HG03039 (cell line): ENCODE results near the gene CACNA1G.

Experiments
- ATAC-seq: cut with Tn5 transposase; IDR thresholded peaks from one replicate; pipeline ENCODE4 v1.9.1; 2021; ENCODE audit warnings: mild to moderate bottlenecking, moderate library complexity; ENCODE audit not compliant: unreplicated experiment

CACNA1G gene

DNA sequence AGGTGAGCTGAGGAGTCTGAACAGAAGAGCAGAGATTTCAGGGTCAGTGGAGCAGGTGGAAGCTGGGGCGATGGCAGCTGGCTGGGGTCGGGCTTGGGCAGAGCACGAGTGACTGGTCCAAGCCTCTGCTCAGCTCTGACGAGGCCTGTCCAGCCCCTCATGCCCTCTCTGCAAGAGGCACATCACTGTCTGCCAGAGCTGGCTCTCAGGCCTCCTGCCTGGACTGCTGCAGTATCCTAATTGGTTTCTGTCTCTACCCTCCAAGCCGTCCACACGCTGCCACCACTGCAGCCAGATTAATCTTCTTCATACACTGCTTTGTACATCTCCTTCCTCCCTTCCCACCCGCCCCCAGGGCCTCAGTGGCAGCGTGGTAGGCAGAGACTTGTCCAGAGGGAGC, 25.4 kb downstream of the CACNA1G start:
- ATAC-seq = no peak

DNA sequence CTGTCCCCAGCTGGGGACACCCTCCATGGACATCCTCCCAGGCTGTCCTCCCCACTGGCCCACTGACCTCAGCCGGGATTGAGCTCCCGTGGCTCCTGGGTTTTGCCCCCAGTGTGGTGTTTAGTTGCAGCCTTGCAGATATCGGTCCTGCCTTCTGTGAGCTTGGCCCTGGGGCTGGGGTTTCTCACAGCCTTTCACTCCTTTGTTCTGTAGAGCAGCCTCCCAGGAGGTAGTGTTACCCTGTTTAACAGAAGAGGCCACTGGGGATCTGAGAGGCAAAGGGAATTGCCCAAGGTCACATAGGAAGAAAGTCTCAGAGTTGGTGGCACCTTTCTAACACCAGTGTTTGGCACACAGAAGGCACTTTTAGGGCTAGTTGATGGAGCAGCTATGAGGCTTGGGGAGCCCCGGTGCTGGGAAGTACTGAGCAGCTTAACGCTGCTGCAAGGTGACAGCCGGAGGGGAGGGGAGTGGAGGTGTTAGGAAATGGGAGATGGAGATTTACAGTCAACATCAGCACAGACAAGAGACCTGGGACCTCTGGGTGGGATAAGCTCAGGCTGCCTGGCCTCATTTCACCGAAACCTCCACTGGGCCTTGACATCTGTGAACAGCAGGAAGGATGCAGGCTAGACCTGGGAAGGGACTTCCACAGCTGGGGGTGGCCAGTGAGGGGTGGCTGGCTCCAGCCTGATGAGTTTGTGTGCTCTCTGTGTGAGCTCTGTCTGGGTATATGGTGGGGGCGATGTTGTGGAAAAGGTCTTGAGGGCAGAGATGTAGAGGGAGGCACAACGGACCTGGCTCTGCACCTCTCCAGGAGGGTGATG, 26.1 kb downstream of the CACNA1G start:
- ATAC-seq = no peak

DNA sequence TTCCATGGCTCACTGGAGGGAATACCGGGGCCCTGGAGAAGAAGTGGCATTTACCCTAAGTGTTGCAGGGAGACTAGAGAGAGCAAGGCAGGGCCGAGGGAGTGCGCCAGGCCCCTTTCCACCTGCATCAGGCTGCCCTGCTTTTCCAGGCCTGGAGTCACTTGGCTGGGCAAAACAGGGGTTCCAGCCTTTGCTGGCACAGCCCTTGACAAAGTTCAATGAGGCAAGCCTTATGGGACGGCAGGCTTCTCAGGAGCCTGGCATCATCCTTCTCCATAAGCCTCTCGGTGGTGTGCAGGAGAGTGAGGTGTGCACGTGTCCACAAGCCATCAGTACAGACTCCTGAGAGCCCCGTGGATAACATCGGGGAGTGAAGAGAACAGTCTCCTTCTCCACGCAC, 27.1 kb downstream of the CACNA1G start:
- ATAC-seq = no peak

DNA sequence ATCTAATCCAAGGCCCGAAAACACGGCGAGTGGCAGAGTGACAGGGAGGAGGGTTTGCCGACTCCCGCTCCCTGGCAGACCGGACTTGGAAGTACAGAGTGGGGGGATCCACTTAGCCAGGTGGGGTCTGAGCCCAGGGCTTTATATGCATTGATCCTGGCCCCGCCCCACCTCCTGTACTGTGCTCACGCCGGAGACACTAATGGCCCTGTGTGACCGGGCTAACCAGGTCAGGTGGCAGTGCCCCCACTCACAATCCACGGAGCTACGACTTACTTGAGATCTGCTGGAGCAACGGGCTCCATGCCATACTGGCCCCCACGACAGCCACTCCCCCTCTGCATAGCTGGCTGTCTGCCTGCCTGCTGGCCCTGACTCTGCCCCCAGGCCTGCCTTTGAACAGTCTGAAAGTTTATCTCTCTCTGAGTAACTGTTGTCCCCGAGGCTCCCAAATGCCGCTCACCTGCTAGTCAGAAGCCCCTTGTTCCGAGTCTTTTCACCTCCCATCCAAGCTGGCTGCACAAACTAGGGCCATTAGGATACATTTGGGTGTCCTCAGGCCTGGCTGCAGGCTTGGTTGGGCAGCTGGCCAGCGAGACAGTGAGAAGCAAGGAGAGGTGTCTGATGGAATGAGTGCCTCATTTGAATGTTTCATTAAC, 28.0 kb downstream of the CACNA1G start:
- no peak for ATAC-seq

DNA sequence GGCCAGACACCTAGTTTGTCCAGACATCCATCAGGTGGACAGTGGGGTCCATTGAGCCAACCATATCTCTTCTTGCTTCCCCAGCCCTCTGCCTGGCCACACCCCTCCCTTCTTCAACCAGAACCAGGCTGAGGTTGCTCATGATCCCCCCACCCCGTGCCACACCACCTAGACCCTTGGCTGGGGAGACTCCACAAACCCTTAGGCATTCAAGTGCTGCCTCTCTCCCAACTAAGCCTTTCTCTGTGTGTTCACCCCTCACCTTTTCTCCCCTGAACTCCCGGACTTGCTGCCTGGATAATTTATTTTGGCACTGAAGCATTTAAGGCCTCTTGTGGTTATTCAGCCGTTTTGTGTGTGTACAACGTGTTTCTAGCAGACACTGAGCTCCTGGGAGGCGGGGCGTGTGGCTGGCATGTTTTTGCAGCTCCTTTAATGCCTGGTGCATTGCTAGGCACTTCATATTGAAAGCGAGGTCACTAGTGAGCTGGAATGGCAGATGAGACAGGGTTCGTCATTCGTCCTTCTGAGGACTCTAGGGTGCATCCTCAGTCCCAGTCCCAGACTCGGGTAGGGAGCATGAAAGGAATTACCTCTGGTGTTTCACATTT, 28.7 kb downstream of the CACNA1G start:
- ATAC-seq = no peak

DNA sequence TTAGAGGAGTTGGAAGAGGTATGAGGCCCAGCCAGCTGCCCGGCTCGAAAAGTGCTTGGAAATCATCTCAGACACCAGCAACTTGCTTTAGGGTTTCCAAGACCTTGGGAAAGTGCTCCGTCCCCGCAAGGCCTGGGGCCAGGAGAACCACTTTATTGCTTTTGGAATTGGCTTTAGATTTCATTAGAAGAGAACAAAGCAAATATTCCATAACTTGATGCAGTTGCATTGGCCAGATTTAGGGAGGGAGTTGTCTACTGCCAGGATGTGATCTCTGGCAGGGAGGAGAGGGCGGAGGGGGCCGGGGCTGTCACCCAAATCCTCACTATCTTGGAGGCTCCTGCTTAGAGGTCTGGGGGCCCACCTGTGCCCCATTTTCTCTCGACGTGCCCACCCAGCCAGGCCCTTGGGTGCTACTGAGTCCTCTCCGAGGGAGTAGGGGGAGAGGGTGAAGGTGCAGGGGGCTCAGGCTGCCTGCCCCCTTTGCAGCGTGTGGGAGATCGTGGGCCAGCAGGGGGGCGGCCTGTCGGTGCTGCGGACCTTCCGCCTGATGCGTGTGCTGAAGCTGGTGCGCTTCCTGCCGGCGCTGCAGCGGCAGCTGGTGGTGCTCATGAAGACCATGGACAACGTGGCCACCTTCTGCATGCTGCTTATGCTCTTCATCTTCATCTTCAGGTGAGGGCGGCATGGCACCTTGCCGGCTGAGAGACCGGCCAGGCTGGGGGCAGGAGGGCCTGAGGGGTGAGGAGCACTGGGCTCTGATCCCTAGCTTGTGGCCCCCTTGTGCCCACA, 30.6 kb downstream of the CACNA1G start:
- ATAC-seq = no peak

DNA sequence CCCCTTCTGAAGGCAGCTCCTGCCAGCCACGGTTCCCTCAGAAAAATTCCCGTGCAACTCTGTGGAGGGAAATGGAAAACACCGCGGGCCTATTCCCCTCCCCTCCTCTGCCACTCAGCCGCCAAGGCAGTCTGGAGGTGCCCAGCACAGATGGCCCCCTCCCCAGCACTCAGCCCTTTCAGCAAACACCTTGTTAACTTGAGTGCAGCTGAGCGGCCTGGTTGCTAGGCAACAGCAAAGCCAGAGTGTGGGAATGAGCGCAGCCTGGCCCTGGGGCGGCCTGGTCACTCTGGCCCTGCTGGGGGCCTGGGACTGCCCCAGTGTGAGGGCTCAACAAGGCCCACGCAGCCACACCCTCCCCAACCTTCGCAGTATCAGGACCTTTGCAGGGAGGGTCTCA, 32.8 kb downstream of the CACNA1G start:
- no peak for ATAC-seq

DNA sequence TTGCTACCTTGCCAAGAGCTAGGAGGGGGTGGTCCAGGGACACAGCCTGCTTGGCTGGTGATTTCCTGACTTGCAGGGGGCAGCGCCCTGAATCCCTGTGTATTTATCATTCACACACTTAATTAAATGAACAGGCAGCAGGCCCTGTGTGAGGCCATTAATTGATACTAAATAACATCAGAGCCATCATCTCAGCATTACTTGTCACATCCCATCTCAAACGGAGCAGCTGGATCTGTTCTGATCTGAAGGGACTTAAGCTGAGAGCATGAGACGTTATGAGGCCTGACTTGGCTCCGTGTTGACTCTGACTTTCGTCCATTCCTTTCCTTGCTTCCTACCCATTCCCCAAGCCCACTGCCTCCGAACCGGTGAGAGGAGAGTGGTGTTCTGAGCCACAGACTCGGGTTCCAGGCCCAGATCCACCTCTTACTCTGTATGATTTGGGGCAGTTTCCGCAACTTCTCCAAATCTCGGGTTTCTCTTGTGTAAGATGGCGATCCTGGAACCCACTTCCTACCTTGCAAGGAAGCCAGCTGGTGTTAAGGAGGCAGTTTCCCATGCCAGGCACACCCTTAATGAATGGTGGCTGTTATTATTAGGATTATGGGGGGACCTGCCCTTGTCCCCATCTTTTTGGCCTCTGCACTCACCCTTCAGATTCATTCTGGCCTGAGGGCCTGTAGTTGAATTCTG, 33.8 kb downstream of the CACNA1G start:
- no peak for ATAC-seq

DNA sequence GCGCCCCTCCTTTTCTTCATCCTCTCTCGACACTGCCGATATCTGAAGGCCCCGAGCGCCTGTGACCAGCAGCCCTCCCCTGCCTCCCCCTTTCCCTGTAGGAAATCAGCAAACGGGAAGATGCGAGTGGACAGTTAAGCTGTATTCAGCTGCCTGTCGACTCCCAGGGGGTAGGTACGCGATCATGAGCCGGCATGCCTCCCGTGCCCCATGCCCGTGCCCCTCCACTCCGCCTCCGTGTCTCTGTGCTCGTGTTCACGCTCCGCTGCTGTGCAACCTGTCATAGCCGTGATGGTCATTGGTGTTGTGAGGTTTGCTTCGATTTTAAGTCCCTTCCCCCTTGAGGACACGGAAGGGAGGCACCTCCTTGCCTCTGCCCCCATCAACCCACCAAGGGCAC, 34.4 kb downstream of the CACNA1G start:
- ATAC-seq = no peak

DNA sequence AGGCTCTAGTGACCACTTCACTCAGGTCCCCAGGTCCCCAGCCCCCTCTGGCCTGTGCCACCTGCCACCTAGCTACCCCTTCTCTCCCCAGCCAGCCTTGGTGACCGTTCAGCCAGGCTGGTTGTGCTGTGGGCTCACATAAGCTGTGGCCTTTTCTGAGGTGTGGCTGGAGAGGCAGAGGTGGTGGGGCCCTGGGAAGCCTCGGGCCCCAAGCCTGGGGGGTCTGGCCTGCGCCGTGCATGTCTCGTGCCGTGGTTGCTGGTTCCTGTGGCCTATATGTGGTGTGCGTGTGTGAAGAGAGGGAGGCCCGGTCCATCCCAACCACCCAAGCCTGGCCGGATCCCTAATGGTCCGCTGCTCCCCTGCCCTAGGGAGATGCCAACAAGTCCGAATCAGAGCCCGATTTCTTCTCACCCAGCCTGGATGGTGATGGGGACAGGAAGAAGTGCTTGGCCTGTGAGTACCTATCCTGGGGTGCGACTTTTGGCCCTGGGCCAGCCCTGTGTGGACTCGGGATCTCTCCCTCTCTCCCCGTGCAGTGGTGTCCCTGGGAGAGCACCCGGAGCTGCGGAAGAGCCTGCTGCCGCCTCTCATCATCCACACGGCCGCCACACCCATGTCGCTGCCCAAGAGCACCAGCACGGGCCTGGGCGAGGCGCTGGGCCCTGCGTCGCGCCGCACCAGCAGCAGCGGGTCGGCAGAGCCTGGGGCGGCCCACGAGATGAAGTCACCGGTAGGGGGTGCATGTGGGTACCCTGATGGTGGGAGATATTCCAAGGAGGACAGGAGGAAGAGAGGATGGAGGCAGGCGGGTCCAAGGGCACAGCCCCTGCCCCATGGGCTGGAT, 35.9 kb downstream of the CACNA1G start:
- ATAC-seq = no peak

DNA sequence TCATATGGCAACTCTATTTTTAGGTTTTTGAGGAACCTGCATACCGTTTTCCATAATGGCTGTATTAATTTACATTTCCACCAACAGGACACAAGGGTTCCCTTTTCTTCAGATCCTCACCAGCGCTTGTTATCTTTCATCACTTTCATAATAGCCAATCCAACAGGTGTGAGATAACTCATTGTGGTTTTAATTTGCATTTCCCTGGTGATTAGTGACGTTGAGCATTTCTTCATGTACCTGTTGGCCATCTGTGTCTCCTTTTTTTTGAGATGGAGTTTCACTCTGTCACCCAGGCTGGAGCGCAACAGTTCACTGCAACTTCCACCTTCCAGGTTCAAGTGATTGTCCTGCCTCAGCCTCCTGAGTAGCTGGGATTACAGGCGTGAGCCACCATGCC, 38.0 kb downstream of the CACNA1G start:
- ATAC-seq = no peak

DNA sequence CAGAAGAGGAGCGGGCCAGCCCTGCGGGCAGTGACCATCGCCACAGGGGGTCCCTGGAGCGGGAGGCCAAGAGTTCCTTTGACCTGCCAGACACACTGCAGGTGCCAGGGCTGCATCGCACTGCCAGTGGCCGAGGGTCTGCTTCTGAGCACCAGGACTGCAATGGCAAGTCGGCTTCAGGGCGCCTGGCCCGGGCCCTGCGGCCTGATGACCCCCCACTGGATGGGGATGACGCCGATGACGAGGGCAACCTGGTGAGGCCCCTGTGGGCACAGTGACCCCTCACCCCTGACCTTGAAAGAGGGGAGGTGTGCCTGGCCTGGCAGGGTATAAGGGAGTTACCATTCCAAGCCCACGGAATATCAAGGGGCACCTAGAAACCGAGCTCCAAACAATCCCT, 39.1 kb downstream of the CACNA1G start:
- no peak for ATAC-seq

DNA sequence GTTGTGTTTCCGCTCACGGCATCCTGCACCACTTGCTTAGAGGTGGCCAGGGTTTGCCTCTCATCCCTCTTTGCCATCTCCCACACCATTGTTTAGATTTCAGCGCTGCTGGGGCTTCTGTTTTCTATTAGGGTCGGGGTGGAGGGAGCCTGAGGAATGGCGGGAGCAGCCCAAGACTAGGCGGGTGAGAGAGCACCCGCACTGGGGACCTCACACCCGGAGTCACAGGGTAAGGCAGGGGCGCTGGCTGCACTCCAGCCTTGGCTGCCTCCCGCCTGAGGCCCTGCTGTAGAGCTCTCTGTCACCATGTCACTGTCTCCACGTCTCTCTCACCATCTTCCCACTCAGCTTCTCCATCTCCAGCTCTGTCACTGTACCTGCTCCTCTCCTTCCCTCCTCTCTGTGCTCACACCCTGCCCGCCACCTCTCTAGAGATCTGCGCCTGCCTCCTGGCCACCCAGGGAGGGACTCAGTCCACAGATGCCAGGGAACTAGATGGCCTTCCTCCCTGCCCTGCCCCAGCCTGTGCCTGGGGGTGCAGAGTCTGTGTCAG, 41.4 kb downstream of the CACNA1G start:
- no peak for ATAC-seq

DNA sequence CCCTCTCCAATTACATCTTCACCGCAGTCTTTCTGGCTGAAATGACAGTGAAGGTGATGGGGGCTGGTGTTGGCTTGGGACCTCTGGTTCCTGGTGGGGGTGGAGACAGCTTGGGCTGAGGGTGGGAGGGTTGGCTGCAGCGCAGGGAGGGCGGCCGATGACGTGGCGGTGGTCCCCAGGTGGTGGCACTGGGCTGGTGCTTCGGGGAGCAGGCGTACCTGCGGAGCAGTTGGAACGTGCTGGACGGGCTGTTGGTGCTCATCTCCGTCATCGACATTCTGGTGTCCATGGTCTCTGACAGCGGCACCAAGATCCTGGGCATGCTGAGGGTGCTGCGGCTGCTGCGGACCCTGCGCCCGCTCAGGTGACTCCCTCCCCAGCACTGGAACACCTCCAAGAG, 42.3 kb downstream of the CACNA1G start:
- no peak for ATAC-seq

DNA sequence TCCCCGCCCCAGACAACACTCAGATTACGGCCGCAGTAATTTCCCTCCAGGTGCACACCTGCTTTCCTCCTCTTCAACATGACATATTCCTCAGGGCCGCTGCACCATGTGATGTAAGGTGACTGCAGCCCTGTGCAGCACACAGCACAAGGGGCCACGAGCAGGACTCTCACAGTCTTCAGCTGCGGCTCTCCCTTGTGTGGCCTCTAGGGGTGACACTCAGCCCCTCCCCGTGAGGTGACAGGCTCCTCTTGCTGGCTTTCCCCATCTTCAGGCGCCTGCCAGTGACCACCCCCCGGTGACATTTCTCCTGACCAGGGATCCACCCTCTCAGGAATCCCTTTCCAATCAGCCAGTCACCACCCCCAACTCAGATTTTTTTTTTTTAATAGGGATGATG, 42.8 kb downstream of the CACNA1G start:
- ATAC-seq = no peak

DNA sequence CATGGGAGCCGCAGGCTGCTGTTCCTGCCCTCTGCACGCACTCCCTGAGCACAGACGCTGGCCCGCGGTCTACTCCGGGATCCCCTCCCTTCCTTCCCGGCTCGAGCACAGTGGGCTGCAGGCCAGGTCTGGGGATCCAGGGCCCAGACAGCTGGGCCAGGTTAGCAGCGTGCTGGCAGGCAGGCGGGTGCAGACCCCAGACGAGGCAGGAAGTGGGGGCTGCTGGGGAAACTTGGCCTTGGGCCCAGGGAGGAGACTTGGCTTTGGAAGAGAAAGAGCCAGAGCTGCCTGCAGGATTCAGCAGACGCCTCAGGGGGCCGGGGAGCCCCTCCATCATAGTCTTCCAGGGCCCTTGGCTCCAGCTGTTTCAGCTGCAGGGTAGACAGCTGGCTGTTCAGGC, 44.0 kb downstream of the CACNA1G start:
- no peak for ATAC-seq

DNA sequence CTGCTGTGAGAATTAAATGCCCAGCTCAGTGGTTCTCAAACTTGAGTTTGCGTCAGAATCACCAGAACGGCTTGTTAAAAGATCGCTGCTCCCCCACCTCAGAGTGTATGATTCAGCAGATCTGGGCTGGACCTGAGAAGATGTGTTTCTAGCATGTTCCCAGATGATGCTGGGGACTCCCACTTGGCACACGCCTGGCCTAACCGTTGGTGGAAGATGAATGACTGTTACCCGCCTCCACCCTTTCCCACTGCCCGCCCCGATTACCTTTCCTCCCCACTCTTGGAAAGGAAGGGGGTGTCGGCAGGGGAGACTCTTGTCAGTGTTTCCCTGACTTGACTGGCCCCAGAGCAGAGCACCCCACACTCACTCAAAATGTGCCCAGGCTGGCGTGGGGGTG, 44.9 kb downstream of the CACNA1G start:
- ATAC-seq = no peak

DNA sequence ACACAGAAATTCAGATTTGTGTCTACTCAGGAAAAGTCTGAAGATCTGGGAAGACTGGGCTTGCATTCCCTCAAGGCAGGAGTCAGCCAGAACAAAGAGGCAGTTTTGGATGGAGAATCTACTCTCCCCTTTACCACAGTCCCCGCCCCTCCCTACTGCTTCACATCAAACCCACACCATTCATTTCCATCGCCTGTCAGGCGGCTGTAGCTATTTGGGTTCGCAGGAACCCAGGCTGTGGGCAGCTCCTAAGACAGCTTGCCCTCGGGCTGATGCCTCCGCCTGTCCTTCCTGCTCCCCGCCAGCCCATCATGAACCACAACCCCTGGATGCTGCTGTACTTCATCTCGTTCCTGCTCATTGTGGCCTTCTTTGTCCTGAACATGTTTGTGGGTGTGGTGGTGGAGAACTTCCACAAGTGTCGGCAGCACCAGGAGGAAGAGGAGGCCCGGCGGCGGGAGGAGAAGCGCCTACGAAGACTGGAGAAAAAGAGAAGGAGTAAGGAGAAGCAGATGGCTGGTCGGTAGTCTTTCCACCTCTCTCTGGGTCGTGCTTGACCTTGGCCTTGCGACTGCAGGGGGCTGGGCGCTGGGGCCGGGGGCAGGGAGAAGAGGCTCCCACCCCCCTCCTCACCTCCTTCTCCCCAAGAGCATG, 47.1 kb downstream of the CACNA1G start:
- ATAC-seq = no peak
